Uterus (tissue), 4 donors: ENCODE data around the gene SIM2. TPM values are rescaled to one million over a fixed set of nuclear protein-coding genes. Genes with fewer than 3 reads are reported as not detected.

Experiments used
- DNase-seq, 2 donors: peaks; one replicate each; pipeline ENCODE4 v3.0.0-alpha.2; 2019 to 2020
- H3K27ac ChIP-seq, 2 donors: fragments of 200-600 bp; sonication (generic); 1 replicate in 1 of 2; 2 replicates in 1 of 2; pipeline ENCODE4 v1.5.1; 2016 to 2018
- H3K27me3 ChIP-seq, 2 donors: fragments of 200-600 bp; sonication (generic); one replicate each; pipeline ENCODE4 v1.5.1; 2018 to 2019; ENCODE audit warnings: control low read depth in 1 of 2
- H3K36me3 ChIP-seq, 2 donors: fragments of 200-600 bp; sonication (generic); one replicate each; pipeline ENCODE4 v1.5.1; 2019; ENCODE audit warnings: control low read depth in 1 of 2
- H3K4me1 ChIP-seq, 2 donors: fragments of 200-600 bp; sonication (generic); one replicate each; pipeline ENCODE4 v1.5.1; 2018 to 2019; ENCODE audit warnings: control low read depth in 1 of 2
- H3K4me3 ChIP-seq, 2 donors: fragments of 200-600 bp; sonication (generic); 1 replicate in 1 of 2; 2 replicates in 1 of 2; pipeline ENCODE4 v1.5.1; 2018 to 2019; ENCODE audit warnings: mild to moderate bottlenecking in 1 of 2
- H3K9me3 ChIP-seq, 2 donors: fragments of 200-600 bp; sonication (generic); one replicate each; pipeline ENCODE4 v1.5.1; 2019; ENCODE audit warnings: control low read depth in 1 of 2
- POLR2A ChIP-seq, 2 donors: fragments of 450-650 bp; IDR thresholded peaks; one replicate each; pipeline ENCODE4 v1.6.1; 2016; ENCODE audit warnings: antibody characterized with exemption in 2 of 2, mild to moderate bottlenecking in 1 of 2, moderate library complexity in 1 of 2
- intact Hi-C: fragments of 100-400 bp; cut with DNase I; formaldehyde crosslinking; loops from one replicate; pipeline ENCODE4 v1.15.1; 2023; ENCODE audit warnings: low total_unique reads
- total RNA-seq, 4 donors: library from RNA; depleted of rRNA in 3 of 4; stranded (reverse); fragments of >200 nt in 3 of 4; gene quantifications; one replicate each; pipeline versions ENCODE4 v1.1.0 to v1.2.4, GENCODE V29; 2014 to 2023
- TF ChIP-seq, protein P1 (sequence below), 4 experiments: fragments of 200-600 bp in 2 of 4; fragments of 450-650 bp in 2 of 4; sonication (generic) in 2 of 4; IDR thresholded peaks; one replicate each; pipeline ENCODE4 v1.5.1; 2016 to 2019; ENCODE audit warnings: antibody characterized with exemption in 4 of 4, mild to moderate bottlenecking in 2 of 4, moderate library complexity in 1 of 4
- donor health status: DM: yes; HTN: yes; CAD: no.

SIM2 gene
- total RNA-seq, 4 donors from 2014 or later, result 0.21 to 0.59 TPM; not detected in 2

- Histone ChIP-seq H3K4me1 (peaks cover 0 to 17% of the 10 kb centered on the region in 2 donors), H3K27me3 (peaks cover 35 to 95% of the 10 kb centered on the region in 2 donors), H3K4me3 (no peak overlapping the region), H3K9me3 (no peaks in the 10 kb centered on the region), H3K27ac (no peak overlapping the region), H3K36me3 (no peaks in the 10 kb centered on the region)
- TF ChIP-seq, protein P1, sequence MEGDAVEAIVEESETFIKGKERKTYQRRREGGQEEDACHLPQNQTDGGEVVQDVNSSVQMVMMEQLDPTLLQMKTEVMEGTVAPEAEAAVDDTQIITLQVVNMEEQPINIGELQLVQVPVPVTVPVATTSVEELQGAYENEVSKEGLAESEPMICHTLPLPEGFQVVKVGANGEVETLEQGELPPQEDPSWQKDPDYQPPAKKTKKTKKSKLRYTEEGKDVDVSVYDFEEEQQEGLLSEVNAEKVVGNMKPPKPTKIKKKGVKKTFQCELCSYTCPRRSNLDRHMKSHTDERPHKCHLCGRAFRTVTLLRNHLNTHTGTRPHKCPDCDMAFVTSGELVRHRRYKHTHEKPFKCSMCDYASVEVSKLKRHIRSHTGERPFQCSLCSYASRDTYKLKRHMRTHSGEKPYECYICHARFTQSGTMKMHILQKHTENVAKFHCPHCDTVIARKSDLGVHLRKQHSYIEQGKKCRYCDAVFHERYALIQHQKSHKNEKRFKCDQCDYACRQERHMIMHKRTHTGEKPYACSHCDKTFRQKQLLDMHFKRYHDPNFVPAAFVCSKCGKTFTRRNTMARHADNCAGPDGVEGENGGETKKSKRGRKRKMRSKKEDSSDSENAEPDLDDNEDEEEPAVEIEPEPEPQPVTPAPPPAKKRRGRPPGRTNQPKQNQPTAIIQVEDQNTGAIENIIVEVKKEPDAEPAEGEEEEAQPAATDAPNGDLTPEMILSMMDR (IDR thresholded peaks at IDR 0.05), result no peak
- TF ChIP-seq POLR2A (IDR thresholded peaks at IDR 0.05), result no peak
- DNase-seq, result no peak
- intact Hi-C loops, result no loop called here
Measured at GRCh38 chr21:36706482-36706852, 7.6 kb downstream of the SIM2 start.

DNA sequence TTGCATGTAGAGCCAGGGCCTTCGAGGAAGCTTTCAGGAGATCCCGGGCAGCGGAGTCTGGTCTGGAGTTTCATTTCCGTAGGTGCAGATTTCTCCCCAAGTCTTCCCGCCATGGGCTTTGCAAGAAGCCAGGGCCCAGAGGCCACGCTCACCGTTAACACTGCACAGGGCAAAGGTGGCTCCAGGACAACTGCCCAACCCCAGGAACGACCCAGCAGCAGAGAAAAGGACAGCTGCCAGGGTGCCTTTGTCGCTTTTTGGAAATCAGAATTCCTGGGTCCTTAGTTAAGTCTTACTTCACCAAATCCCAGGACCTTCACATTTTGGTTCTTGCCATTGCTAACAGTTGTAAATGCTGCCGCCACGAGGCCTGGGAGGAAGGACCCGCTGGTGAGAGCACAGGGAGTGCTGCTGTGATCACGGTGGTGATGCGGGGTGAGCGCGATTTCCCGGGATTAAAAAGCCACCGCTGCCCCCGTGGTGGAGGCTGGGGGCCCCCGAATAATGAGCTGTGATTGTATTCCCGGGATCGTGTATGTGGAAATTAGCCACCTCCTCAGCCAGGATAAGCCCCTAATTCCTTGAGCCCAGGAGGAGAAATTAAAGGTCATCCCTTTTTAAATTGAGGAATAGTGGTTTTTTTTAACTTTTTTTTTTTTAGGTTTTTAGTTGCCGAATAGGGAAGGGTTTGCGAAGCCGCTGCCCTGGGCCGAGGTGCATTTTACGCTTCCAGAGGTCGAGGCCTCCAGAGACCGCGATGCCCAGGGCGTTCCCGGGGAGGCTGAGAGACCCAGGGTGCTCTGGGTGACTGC lies 8.2 kb downstream of the SIM2 start:
- peaks cover 0 to 15% of the 10 kb centered on the region in 2 donors for H3K4me1 ChIP-seq

GRCh38 chr21:36707763-36708285 lies 8.9 kb downstream of the SIM2 start:
- Histone ChIP-seq H3K27me3 (peaks cover 35 to 96% of the 10 kb centered on the region in 2 donors), H3K4me3 (no peak overlapping the region)
- no peak for DNase-seq

More for the DNA sequence above, 8.2 kb downstream of the SIM2 start:
- H3K27me3 ChIP-seq, result peaks cover 35 to 96% of the 10 kb centered on the region in 2 donors
- H3K27ac ChIP-seq, result no peak overlapping the region
- TF ChIP-seq, protein P1 (IDR thresholded peaks at IDR 0.05), result no peak
- TF ChIP-seq POLR2A (IDR thresholded peaks at IDR 0.05), result no peak
- H3K36me3 ChIP-seq, result no peaks in the 10 kb centered on the region
- intact Hi-C loops, result no loop called here
- no peaks in the 10 kb centered on the region for H3K9me3 ChIP-seq
- H3K4me3 ChIP-seq, result no peak overlapping the region
- no peak for DNase-seq

DNA sequence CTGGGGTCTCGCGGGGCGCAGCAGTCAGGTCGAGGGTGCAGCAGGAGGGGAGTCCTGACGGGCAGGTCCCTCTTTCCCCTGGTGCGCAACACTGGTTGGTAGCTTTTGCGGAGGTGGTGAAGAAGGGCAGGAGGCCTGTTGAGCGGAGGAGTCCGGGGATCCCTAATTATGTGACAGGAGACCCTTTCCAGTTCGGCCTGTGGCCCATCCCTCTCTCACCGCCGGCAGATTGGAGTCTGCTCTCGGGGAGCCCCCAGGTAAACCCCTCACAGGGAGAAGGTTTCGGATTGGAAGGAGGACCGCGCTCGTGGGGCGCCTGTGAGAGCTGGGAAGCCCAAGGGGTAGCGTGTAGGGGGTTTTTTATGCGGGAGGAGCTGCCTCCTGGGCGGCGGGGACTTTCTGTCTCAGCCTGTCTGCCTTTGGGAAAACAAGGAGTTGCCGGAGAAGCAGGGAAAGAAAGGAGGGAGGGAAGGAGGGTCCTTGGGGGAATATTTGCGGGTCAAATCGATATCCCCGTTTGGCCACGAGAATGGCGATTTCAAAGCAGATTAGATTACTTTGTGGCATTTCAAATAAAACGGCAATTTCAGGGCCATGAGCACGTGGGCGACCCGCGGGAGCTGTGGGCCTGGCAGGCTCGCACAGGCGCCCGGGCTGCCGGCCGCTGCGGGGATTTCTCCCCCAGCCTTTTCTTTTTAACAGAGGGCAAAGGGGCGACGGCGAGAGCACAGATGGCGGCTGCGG lies 9.5 kb downstream of the SIM2 start:
- H3K4me1 ChIP-seq, result peaks cover 0 to 15% of the 10 kb centered on the region in 2 donors
- no peak for DNase-seq
- no peaks in the 10 kb centered on the region for H3K36me3 ChIP-seq
- no peak overlapping the region for H3K4me3 ChIP-seq
- no peak overlapping the region for H3K27ac ChIP-seq
- intact Hi-C loops, result no loop called here
- peaks cover 35 to 94% of the 10 kb centered on the region in 2 donors for H3K27me3 ChIP-seq
- TF ChIP-seq POLR2A (IDR thresholded peaks at IDR 0.05), result no peak
- TF ChIP-seq, protein P1 (IDR thresholded peaks at IDR 0.05), result no peak
- H3K9me3 ChIP-seq, result no peaks in the 10 kb centered on the region

More at GRCh38 chr21:36707763-36708285, 8.9 kb downstream of the SIM2 start:
- Histone ChIP-seq H3K36me3 (no peaks in the 10 kb centered on the region), H3K9me3 (no peaks in the 10 kb centered on the region), H3K27ac (no peak overlapping the region), H3K4me1 (peaks cover 0 to 15% of the 10 kb centered on the region in 2 donors)
- TF ChIP-seq, protein P1 (IDR thresholded peaks at IDR 0.05), result no peak
- TF ChIP-seq POLR2A (IDR thresholded peaks at IDR 0.05), result no peak
- intact Hi-C loops, result no loop called here
